ENCODE data around the gene HSPB6.
A peak's percentile ranks its signal among the peaks of the same experiment; 100 is the strongest.

HSPB6 gene

DNA sequence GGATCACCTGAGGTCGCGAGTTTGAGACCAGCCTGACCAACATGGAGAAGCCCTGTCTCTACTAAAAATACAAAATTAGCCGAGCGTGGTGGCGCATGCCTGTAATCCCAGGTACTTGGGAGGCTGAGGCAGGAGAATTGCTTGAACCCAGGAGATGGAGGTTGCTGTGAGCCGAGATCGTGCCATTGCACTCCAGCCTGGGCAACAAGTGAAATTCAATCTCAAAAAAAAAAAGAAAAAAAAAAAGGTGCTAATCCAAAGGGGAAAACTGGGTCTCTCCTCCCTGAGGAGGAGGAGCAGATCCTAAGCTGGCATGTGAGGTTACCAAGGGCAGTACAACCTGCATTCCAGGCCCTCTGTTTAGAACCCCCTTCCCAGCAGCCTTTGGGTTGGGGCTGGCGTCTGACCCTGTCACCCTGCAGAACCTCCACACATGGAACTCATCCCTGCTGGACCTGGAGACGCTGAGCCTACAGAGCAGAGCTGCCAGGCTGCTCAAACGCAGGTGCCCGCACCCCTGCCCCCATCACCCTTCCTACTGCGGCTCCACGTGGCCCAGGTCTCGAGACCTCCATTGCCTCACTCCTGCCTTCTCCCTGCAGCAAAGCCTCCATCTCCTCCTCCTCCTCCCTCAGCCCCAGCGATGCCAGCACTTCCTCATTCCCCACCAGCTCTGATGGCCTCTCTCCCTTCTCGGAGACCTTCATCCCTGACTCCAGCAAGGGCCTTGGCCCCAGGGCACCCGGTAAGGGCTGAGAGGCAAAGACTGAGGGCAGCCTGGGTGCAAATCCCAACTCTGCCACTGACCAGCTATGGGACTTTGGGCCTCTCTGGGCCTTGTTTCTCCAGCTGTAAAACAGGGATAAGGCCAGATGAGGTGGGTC lies 7.8 kb upstream of the HSPB6 start:
- no peak for DNase-seq

DNA sequence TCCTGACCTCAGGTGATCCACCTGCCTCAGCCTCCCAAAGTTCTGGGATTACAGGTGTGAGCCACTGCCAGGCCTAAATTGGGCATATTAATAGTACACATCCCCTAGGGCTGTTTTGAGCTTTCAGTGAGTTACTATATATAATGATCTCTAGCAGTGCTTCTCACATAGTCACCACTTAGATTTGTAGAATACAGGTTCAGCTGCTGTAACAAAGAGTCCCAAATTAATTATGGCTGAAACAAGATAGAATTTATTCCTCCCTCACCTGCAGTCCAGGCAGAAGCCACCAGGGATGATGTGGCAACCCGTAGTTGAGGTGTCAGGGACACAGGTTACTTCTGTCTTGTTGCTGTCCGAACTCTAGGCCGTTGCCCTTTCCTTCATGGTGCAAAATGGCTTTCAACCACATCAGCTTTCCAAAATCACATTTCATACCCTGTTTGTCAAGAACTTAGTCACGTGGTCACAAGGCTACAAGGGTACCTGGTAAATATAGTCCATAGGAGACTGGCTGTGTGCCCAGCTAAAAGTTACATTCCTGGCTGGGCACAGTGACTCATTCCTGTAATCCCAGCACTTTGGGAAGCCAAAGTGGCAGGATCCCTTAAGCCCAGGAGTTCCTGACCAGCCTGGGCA lies 4.0 kb upstream of the HSPB6 start:
- DNase-seq, result no peak

DNA sequence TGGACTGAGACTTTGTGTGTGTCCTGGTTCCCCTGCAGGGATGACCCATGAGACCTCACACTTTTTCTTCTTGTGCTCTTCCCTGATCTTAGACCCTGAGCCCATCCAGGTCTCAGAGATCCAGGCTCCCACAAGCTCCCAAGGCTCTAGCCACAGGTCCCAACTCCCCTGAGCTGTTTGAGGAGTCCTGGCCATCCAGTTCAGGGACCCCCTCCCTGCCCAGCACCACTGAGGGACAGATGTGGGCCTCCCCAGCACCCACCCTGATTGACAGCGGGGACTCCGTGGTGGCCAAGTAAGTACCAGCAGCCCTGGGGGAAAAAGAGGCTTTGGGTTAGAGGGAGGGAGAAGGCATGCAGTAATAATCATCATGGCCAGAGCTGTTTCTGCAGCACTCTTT lies 2.9 kb upstream of the HSPB6 start:
- no peak for DNase-seq

DNA sequence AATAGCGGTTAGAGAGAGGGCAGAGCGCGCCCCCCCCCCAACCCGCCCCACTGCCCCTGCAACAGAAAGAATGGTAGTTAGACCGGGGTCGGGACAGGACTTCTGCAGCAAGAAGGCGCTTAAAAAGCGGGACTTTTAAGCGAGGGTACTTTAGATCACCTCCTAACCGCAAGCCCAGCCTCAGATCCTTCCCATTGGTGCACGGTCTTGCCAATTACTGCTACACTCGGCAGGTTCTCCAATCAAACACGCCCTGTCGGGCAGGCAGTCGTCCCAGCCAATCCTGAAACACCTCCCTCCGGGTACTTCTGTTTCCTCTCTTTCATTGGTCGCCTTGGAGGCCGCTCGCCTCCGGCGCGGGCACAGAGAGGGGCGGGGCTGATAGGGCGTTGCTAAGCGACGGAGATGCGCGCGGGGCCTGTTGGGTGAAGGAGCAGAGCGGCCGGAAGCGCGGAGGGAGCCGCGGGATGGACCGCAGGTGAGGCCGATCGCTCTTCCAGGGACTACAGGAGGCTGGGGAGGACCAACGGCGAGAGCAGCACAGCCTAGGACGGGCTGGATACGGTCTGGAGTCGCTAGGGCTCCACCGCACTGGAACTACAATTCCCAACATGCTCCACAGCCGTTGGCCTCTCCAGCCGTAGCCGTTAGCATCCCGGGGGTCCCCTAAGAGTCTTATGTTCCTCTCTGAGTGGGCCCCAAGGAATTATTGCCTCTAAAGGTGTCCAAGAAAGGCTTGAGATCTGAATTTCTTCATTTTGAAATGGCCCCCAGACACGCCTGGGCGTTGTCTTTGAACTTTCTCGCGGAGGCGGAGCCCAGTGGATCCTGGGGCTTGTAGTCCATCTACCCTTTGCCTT lies 1.1 kb upstream of the HSPB6 start, which contains the start of gene PROSER3:
TSS of gene PROSER3 (plus strand) at position 428 of the 860 bp plus-strand sequence. CDS start at position 468, 40 bp downstream.
- peak; percentile 99 for DNase-seq

DNA sequence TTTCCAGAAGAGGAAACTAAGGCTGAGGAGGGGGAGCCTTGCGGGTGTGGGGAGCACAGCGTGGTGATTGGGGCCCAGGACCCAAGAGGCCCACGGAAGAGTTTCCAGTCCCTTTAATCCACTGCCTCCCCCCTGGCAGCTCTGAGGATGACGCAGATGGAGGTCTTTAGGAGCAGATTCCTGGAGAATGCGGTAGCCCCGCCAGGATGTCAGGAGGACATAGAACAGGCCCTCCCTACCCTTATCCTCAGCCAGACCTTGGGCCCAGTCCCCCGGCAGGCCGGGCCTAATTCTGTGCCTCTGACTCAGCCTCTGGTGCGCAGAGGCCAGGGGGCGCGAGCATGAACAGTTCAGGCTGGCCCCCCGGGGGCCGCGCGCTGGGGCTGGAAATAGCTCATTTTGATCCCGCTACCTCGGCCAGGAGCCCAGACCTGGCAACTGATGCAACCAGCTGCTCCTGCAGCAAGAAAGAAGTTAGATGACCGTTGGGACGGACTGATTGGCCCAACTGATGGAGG lies 461 bp upstream of the HSPB6 start:
- DNase-seq, result no peak

DNA sequence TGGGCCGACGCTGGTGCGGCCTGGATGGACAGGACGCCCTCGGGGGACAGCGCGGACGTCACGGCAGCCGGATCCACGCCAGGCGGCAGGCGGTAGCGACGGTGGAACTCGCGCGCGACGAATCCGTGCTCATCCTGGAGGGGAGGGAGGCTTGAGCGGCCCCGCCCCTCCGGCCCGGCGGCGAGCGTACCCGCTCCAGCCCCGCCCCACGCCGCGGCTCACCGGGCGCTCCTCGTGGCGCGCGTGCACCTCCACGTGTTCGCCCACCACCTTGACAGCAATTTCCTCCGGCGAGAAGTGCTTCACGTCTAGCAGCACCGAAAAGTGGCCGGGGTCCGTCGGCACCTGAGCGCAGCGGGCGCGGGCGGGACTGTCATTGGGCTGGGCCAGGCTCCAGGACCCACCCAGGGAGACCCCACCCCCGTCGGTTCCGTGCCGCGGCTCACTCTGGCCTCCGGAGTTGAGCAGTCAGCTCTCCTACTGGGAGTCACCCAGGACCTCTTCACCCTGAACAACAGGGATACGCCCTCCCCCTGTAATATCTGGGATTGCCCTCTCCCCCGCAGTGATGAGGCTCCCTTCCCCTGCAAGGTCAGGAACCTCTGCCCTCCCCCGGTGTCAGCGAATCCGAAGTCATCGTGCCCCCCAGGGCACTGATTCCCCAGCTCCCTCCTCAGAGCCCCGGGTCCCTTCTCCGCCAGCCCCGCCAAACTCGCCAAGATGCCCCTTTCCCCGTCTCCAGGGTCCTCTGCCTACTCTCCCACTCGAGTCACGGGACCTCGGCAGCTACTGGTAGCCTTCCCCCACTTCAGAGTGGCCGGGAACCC lies 1.1 kb downstream of the HSPB6 start:
- DNase-seq, result peak; percentile 58

DNA sequence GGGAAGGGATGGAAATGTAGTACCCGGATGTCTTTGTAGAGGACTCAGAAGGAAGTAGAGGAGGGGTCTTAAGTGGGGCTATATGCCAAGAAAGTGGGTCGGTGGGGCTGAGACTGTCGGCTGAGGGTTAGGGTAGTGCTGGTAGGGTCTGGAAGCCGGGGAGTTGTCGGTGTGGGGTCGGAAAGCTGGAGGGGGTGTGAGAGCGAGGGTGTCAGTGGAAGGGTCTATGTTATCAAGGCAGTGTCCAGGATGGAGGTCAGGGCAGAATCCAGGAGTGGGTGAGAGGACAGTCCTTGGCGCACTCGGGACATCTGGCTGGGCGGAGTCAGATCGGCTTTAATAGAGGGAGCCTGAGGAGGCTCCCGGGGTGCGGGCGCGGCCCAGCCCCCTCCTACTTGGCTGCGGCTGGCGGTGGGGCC lies 1.7 kb downstream of the HSPB6 start:
- DNase-seq, result no peak

DNA sequence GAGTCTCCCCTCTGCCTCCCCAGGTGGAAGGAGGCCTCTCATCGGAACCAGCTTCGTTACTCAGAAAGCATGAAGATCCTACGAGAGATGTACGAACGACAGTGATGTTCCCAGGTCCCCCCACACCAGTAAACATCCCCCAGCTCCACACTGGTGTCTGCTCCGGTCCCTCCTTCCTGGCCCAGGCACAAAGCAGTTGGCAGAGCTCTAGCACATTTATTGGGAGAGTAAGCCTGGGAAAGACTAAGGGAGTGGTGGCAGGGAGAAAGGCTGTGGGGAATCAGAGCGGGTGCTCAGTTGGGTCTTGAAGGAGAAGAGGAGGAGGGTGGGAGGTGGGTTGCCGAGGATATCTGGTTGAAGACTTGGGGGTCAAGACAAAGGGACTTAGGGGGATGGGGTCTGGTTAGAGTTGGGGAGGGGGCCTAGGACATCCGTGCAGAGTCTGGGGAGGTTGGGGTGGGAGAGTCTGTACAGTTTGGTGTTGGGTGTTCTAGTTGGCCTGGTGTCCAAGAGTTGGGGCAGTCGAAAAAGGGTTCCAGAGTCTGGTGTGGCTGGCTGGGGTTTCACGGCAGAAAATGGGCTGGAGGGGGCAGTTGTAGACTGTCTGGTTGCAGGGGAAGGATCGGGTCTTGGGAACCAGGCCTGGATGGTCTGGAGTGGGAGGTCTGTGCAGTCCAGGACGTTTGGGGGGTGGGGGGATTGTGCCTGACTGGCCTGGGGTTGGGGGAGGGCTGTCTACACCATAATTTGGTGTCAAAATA lies 2.3 kb downstream of the HSPB6 start:
- no peak for DNase-seq

DNA sequence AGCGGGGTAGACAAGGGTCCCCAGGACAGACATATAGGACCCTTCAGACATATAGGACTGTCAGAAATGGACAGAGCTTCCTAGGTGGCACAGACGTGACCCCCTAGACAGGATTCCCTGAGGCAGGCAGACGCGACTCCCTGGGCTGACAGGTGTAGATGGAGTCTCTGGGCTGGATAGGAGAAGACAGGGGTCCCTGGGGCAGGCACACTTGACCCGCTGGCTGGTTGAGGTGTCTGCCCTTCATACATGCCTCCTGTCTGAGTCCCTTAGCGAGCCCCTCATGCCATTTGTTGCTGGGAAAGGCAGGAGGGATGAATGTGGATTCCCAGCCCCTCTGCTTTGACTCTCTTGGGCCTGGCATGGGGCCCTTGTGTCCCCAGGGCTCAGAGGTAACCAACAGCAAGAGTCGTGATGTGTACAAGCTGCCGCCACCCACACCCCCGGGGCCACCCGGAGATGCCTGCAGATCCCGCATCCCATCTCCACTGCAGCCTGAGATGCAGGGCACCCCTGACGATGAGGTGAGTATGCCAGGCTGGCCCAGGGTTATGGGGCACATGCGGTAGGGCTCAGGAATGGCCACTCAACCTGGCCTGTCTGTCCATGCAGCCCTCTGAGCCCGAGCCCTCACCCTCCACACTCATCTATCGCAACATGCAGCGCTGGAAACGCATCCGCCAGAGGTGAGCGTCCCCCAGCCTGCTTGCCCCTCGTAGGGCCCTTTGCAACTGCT lies 3.0 kb downstream of the HSPB6 start:
- DNase-seq, result no peak

DNA sequence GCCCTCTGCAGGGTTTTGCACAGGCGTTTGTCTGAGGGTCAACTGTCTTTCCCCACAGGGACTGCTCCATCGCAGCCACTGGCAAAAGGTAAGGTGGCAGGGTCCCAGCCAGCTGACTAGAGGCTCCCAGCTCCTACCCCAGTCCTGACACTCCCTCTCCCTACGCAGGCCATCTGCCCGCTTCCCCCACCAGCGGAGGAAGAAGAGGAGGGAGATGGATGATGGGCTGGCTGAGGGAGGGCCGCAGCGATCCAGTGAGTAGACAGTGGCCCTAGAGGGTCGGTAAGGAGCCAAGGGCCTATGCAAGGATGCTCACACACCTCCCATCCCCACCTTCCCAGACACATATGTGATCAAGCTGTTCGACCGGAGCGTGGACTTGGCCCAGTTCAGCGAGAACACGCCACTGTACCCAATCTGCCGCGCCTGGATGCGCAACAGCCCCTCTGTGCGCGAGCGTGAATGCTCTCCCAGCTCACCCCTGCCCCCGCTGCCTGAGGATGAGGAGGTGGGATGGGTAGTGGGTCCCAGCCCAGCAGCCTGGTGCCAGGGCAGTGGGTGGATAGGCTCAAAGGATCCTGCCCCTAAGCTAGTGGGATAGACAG lies 4.0 kb downstream of the HSPB6 start:
- no peak for DNase-seq

DNA sequence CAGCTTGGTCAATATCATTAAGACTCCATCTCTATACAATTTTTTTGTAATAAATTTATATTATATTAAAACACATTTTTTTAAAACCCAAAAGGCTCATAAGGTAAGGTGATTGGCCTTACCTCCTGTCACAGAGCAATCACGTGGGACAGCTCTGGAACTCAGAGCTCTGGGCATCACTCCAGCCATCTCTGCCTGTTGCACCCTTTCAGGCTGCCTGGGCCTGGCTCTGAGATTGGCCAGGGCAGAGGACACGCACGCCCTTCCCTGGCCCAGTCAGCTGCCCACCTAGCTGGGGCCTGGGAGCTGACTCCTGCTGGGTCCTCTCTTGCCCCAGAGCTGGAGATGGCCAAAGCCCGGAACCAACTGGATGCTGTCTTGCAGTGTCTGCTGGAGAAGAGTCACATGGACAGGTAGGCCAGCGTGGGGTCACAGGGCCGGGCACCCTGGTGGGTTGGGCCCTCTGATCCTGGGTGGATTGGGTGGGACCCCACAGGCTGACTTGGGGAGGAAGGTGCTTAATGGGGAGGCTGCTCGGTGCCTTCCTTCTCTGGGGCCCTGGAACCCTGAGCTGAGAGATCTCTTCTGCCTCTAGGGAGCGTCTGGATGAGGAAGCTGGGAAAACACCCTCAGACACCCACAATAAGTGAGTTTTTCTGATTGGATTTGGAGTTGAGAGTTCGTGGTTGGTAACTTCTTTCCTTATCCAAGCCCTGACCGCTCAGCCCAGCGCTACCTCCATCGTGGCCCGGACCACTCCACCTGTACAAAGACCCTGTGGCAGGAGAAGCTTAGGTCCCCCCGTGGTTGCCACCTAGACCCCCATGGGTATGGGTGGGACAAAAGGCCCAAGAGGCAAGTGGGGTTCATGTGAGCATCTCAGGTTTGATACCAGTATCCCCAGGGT lies 4.7 kb downstream of the HSPB6 start:
- no peak for DNase-seq

DNA sequence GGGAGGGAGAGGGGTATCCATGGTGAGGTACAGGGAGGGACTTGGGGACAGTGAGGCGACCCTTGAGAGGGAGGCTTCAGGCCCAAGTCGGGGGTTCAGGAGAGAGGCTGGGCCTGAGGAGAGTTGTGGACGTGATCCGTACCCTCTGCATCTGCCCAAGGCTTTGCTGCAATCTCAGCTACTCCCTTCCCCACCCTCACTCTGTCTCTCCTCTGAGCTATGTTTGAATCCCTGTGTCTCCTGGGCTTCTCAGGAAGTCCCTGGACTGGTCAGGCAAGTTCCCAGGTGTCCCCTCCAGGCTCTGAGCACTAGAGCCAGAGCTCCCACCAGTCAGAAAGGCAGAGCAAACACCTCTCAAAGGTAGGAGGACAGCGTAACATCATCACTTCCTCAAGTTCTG lies 6.7 kb downstream of the HSPB6 start:
- no peak for DNase-seq

DNA sequence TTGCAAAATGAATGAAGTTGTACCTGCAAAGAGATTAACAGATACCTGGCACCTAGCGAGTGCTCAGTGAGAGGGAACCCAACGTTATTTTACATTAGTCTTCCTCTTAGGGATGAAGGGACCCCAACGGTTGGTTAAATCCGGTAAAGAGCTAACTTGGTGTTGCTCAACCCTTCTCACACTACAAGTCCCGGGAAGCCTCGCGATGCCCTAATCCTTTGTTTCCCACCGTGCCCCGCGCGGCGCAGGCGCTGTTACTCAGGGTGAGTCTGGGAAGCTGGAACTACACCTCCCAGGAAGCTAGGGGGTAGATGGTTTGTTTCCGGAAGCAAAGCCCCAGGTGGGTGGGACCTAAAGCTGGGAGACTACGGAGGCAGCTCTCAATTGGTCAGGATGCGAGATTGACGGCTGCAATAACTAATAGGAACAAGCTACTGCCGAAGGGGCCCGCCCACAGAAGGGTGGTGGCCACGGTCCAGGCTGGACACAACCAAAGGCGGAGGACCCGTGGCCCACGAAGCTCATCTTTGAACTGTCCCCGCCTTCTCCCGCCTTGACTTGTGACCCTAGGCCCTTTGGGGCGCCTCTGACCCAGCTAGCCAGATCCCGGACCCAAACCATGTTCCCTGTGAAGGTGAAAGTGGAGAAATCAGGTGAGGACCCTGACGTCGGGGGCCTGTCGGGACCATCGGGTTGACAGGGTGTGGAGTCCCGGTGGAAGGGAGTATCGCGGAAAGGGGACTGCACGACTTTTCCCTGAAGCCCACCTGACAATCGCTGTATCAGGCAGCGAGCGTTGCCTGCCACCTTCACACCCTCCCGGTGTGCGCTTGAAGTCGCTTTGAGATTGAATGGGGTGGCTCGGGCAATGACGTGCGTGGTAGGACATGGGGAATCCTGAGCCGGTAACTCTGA lies 8.5 kb downstream of the HSPB6 start, which contains the start of gene LIN37:
TSS of gene LIN37 (plus strand) at position 471 of the 915 bp plus-strand sequence. CDS start at position 620, 149 bp downstream.
- DNase-seq, result peak; percentile 99

DNA sequence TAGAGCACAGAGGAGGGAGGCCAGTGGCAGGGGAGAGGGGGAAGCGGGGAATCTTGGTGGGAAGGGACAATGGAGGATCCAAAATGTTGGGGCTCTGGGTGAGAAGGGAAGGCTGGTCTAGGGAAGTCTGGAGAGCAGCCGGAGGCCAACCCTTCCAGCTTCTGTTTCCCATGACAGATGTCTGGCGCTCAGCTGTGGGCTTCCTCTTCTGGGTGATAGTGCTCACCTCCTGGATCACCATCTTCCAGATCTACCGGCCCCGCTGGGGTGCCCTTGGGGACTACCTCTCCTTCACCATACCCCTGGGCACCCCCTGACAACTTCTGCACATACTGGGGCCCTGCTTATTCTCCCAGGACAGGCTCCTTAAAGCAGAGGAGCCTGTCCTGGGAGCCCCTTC lies 10.3 kb downstream of the HSPB6 start:
- no peak for DNase-seq

DNA sequence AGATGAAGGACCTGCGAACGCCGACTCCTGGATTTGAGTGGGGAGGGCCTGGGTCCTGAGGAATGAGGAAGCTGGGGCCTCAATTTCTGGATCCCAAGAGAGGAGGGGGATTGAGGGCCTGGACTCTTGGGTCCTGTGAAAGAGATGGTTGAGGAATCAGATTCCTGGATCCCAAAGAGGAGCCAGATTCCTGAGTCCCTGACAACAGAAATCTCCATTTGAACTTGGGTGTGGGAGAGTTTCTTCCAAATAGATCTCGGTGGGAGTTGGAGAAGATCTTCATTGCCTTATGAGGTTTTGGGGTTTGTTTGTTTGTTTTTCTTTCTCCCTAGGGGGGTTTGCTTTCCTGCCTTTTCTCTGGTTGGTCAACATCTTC lies 10.8 kb downstream of the HSPB6 start:
- DNase-seq, result no peak

DNA sequence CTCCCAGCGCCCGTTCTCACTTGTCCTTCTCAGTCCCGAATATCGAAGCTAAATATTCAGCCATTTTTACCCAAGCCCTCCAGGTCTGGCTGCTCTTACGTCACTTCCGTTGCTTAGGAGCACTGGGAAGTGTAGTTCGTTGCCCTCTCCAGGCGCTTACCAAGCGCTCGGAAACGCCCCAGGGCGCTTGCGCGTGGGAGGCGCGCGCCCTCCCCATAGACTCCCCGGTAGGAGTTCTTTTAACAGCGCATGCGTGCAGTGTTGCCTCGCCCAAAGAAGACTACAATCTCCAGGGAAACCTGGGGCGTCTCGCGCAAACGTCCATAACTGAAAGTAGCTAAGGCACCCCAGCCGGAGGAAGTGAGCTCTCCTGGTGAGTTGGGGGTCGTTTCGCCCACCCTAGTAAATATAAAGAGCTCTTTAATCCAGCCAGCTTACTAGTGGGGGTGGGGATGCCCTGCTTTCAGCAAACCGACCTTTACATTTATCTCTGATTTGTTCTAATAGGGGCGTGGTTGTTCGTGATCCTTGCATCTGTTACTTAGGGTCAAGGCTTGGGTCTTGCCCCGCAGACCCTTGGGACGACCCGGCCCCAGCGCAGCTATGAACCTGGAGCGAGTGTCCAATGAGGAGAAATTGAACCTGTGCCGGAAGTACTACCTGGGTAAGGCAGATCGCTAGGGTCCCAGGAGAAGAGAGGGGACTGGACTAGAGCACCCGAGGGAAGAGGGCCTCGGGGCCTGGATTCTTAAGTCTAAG lies 11.3 kb downstream of the HSPB6 start, which contains the start of the genes PSENEN and U2AF1L4:
TSS of gene PSENEN (plus strand) at position 324 of the 759 bp plus-strand sequence. CDS start at position 604, 280 bp downstream.
TSS of gene U2AF1L4 (minus strand) at position 91 of the 759 bp plus-strand sequence. CDS start at position 64, 27 bp downstream.
- peak; percentile 100 for DNase-seq

Measured in CD4-positive, alpha-beta T cell treated with Interleukin-15 for 1 hour (primary cell).